Measurements from ENCODE around the gene PTPRJ.

Gene PTPRJ

DNA sequence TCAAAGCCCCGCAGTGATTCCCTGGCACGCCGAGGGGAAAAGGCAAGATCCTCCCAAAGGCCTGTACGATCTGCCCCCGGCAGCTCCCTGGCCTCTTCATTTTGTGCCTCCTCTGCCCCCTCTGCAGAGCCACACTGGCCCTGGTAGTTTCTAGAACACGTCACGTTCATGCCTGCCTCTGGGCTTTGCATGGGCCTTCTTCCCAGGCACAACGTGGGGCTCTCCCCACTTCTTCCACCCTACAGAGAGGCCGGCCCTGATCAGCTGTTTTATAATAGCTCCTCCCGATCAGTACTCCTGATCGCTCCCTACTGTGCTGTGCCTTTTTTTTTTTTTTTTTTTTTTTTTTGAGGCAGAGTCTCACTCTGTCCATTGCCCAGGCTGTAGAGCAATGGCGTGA is 78.4 kb downstream of the PTPRJ start:
- no peak for DNase-seq (ENCODE audit: low read depth in 2 of 2, low spot score in 1 of 2)

GRCh38 chr11:48062649-48063048 is 82.3 kb downstream of the PTPRJ start:
- no peak for DNase-seq (ENCODE audit: low read depth in 2 of 2, low spot score in 1 of 2)

DNA sequence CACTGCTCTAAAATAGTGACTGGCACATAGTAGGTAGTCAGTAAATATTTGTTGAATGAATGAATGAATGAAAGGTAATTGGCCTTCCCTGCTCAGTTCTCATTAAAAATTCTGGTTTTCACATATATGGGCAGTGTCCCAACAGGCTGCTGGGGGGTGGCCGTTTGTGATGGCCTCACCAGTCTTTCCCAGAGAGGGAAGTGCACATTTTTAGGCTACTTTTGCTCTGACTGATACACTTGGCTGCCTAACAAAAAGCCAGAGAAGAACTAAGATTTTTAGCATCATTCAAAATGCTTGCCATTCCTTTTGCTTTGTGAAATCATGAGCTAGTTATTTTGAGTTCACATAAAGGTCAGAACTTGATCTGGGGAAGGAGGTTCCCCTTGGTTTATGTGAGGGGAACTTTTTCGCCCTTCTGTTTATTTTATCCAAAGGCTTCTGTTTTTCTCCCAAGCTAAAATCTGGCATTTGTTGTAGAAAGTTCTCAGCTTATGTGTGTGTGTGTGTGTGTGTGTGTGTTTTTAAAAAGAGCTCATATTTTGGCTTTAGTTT is 83.1 kb downstream of the PTPRJ start:
- DNase-seq (ENCODE audit: low read depth in 2 of 2, low spot score in 1 of 2), result no peak

GRCh38 chr11:48064306-48064705 is 83.9 kb downstream of the PTPRJ start:
- no peak for DNase-seq (ENCODE audit: low read depth in 2 of 2, low spot score in 1 of 2)

- DNase-seq (ENCODE audit: low read depth in 2 of 2, low spot score in 1 of 2), result no peak
Measured at GRCh38 chr11:48066881-48067800, 86.8 kb downstream of the PTPRJ start.

- DNase-seq (ENCODE audit: low read depth in 2 of 2, low spot score in 1 of 2), result no peak
Measured at GRCh38 chr11:48073031-48073861, 92.9 kb downstream of the PTPRJ start.

- DNase-seq (ENCODE audit: low read depth in 2 of 2, low spot score in 1 of 2), result no peak
Measured at GRCh38 chr11:48074425-48075181, 94.2 kb downstream of the PTPRJ start.

DNA sequence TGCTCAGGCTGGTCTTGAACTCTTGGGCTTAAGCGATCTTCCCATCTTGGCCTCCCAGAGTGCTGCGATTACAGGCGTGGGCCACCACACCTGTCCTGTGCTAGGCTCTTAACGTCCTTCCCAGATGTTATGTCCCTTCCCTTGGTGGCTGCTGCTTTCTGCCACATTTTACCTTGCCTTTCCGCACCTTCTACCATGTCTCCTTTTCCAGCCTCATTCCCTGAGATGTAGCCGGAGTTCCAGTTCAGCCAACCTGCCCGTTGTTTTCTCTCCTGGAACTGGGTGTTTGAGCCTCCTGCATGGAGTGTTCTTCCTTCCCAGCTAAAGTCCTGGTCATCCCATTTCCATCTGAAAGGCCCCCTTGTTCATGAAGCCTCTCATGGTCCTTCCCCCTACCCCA is 95.3 kb downstream of the PTPRJ start:
- DNase-seq (ENCODE audit: low read depth in 2 of 2, low spot score in 1 of 2), result no peak

DNA sequence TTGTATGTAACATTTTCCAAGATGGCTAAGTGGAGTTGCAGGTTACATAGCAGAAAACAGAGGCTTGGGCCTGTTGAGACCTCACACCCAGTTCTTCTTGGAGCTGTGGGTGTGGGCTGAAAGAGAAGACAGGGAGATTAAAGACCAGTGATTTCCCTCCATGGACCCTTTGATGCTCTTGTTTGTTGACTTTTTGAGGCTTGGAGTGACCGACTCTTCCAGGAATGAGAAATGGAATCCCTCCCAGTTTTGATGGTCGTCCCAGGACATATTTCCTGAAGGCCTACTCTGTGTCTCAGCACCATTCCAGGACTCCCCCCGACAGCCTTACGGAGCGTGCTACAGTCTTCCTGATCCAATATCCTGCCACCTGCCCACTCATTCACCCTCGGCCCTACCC is 96.9 kb downstream of the PTPRJ start:
- no peak for DNase-seq (ENCODE audit: low read depth in 2 of 2, low spot score in 1 of 2)

GRCh38 chr11:48078689-48079088 is 98.3 kb downstream of the PTPRJ start:
- DNase-seq (ENCODE audit: low read depth in 2 of 2, low spot score in 1 of 2), result no peak

DNA sequence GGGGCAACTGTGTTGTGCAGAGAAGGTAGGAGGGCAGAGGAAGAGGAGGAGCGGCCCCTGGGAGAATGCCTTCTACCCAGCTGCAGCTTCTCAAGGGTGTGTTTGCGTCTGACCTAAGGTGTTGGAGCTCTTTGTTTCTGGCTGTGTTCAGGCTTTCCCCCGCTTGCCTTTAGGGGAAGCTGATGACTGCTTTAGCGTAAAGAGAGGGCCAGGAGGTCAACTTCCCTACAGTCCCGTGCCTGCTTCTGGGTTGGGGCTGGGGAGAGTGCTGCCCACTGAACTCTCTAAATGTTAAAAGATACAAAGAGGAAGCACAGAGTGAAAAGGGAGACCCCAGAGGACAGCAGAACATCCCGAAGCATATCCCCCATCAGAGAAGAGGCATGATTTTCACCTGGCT is 99.2 kb downstream of the PTPRJ start:
- no peak for DNase-seq (ENCODE audit: low read depth in 2 of 2, low spot score in 1 of 2)

DNA sequence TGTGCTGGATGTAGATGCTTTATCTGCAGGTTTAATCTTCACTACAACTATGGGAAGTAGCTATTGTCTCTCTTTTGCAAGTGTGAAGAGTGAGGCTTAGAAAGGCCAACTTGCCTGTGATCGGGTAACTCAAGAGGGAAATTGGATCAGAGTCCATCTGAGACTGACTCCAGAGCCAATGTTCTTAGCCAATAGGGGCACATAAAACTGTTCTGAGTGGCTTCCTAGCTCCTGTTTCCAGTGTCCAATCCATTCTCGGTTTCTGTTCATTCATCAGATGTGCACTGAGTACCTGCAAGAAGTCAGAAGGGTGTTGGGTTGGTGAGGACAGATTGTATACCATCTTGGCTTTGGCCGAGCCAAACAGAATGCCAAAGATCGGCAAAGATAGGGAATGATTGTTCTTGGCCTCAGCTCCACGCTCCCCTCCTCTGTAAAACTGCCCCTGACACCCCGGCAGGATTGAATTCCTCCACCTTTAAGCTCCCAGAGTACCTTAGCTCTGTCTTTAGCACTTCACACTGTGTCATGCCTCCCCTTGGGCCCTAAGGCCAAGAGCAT is 100.0 kb downstream of the PTPRJ start:
- no peak for DNase-seq (ENCODE audit: low read depth in 2 of 2, low spot score in 1 of 2)

- DNase-seq (ENCODE audit: low read depth in 2 of 2, low spot score in 1 of 2), result no peak
Measured at GRCh38 chr11:48081151-48082010, 101.0 kb downstream of the PTPRJ start.

GRCh38 chr11:48082771-48083170 is 102.4 kb downstream of the PTPRJ start:
- DNase-seq (ENCODE audit: low read depth in 2 of 2, low spot score in 1 of 2), result no peak

DNA sequence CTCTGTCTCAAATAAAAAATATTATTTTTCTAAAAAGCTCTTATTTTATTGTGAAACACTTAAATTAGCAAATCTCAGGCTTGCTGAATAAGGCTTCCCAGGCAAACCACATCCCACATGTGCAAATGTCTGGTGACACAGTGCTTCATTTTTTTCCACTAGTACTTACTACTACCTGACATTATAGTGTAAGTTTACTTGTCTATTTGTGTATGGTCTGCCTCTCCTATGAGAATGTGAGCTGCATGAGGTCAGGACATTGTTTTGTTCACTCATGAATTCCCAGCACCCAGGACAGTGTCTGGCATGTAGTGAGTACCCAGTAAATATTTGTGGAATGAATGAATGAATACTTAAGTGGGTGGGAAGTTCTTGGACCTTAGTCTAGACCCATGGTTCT is 103.1 kb downstream of the PTPRJ start:
- no peak for DNase-seq (ENCODE audit: low read depth in 2 of 2, low spot score in 1 of 2)

DNA sequence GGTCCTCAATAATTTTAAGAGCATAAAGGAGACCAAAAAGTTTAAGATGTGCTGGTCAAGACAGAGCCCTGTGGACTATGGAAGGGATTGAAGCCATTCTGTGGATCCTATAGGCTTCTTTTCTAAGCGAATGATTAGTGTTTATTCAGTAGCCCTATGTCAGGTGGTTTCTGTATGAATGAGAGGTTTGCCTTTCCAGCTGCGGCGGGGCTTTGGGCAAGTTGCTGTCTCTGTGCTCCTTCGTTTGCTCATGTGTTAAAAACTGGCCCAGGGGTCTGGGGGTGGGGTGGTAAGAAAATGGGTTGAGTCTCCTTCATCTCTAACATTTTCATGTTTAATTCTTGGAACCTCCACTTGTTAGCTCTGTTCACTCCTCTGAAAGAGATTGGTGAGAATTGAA is 105.3 kb downstream of the PTPRJ start:
- DNase-seq (ENCODE audit: low read depth in 2 of 2, low spot score in 1 of 2), result no peak

GRCh38 chr11:48087422-48087821 is 107.1 kb downstream of the PTPRJ start:
- DNase-seq (ENCODE audit: low read depth in 2 of 2, low spot score in 1 of 2), result no peak

DNA sequence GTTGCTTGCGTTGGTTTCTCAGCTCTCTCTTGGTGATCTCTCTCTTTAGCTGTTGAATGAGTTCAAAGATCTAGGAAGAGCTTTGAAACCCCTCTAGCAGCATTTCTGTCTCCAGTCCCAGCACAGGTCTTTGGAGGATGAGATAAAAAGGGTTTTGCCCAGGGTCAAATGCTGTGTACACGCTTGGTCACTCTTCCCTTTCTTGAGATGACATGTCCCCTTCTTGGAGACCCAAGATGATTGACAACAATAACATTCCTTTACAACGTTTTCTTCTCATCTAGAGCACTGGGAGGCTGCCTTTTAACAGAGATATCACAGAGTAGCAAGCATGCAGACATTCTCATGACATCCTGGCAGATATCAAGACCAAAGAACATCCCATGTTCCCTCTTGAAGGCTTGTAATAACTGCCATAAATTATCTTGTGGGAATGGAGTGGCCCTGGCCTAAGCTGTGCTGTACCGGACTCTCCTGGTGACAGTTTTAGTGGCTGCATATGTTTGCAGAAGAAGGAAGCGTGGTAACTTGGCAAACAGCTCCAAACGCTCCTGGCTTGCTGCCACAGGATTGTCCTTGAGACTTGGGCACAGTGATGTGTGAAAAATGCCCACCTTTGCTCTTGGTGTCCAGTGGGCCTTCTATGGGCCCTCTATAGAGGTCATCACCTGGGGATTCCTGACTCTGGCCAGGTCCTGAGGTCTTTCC is 107.8 kb downstream of the PTPRJ start:
- DNase-seq (ENCODE audit: low read depth in 2 of 2, low spot score in 1 of 2), result no peak

- no peak for DNase-seq (ENCODE audit: low read depth in 2 of 2, low spot score in 1 of 2)
Measured at GRCh38 chr11:48088682-48089050, 108.3 kb downstream of the PTPRJ start.
